ENCODE results near the gene TLE4.

TLE4 gene

GRCh38 chr9:79592726-79593493 is 21.1 kb downstream of the TLE4 start:
- H3K4me2 ChIP-seq (ENCODE audit: low read length, poor library complexity, severe bottlenecking) = no peak overlapping the region
- no peak overlapping the region for H2AFZ ChIP-seq (ENCODE audit: low read depth, low read length)
- no peaks in the 10 kb centered on the region for H3K27me3 ChIP-seq (ENCODE audit: control insufficient read depth in 1 of 2, insufficient read depth in 1 of 2, low read length in 2 of 2)
- H3K18ac ChIP-seq (ENCODE audit: low read depth in 1 of 2, low read length in 2 of 2) = no peak overlapping the region
- H2BK15ac ChIP-seq (ENCODE audit: low read depth, poor library complexity, severe bottlenecking) = no peak overlapping the region
- H3K9ac ChIP-seq (ENCODE audit: low read length) = no peak overlapping the region
- no peaks in the 10 kb centered on the region for H3K4me1 ChIP-seq (ENCODE audit: control insufficient read depth, insufficient read depth, low read depth, low read length)
- no peak overlapping the region for H3K23ac ChIP-seq (ENCODE audit: low read length in 2 of 2)
- H4K8ac ChIP-seq (ENCODE audit: low read length) = no peak overlapping the region
- H2AK5ac ChIP-seq (ENCODE audit: low read length, severe bottlenecking) = no peak overlapping the region
- H3K79me1 ChIP-seq (replicated peaks; ENCODE audit: low read length, poor library complexity, severe bottlenecking) = peaks cover 27% of the 10 kb centered on the region
- 96% methylated on average over 2 of the region's 4 CpGs for WGBS
- no peak overlapping the region for H3K4me3 ChIP-seq (ENCODE audit: insufficient read depth in 1 of 2, low read depth in 1 of 2, low read length in 2 of 2)
- H2BK5ac ChIP-seq (ENCODE audit: low read depth, low read length, poor library complexity, severe bottlenecking) = no peak overlapping the region
- DNase-seq = no peak
- H3K27ac ChIP-seq (ENCODE audit: low read length, poor library complexity, severe bottlenecking) = no peak overlapping the region
- no peaks in the 10 kb centered on the region for H3K9me3 ChIP-seq (ENCODE audit: control insufficient read depth, low read length)
- peaks cover 0 to 4% of the 10 kb centered on the region in 2 experiments for H3K36me3 ChIP-seq (ENCODE audit: control insufficient read depth in 1 of 2, insufficient read depth in 2 of 2, low read depth in 1 of 2, low read length in 2 of 2)
- H3K4ac ChIP-seq (ENCODE audit: low read depth in 1 of 2, low read length in 2 of 2) = no peak overlapping the region
- H2BK12ac ChIP-seq (ENCODE audit: low read length in 2 of 2) = no peak overlapping the region
- H2BK120ac ChIP-seq (ENCODE audit: low read depth, low read length) = no peak overlapping the region
- no peak overlapping the region for H4K91ac ChIP-seq (ENCODE audit: low read length)
- H3K14ac ChIP-seq (ENCODE audit: low read length in 2 of 2) = no peak overlapping the region

- no peak overlapping the region for H2AK5ac ChIP-seq (ENCODE audit: low read length, severe bottlenecking)
- no peak overlapping the region for H4K8ac ChIP-seq (ENCODE audit: low read length)
- no peak overlapping the region for H2BK12ac ChIP-seq (ENCODE audit: low read length in 2 of 2)
- H2AFZ ChIP-seq (ENCODE audit: low read depth, low read length) = no peak overlapping the region
- 50% methylated on average over 1 of the region's 4 CpGs for WGBS
- H3K27me3 ChIP-seq (ENCODE audit: control insufficient read depth in 1 of 2, insufficient read depth in 1 of 2, low read length in 2 of 2) = no peaks in the 10 kb centered on the region
- no peak overlapping the region for H3K4me3 ChIP-seq (ENCODE audit: insufficient read depth in 1 of 2, low read depth in 1 of 2, low read length in 2 of 2)
- H3K4me1 ChIP-seq (ENCODE audit: control insufficient read depth, insufficient read depth, low read depth, low read length) = no peaks in the 10 kb centered on the region
- no peak overlapping the region for H4K91ac ChIP-seq (ENCODE audit: low read length)
- no peak overlapping the region for H2BK120ac ChIP-seq (ENCODE audit: low read depth, low read length)
- H2BK5ac ChIP-seq (ENCODE audit: low read depth, low read length, poor library complexity, severe bottlenecking) = no peak overlapping the region
- no peak overlapping the region for H3K9ac ChIP-seq (ENCODE audit: low read length)
- H3K18ac ChIP-seq (ENCODE audit: low read depth in 1 of 2, low read length in 2 of 2) = no peak overlapping the region
- H3K9me3 ChIP-seq (ENCODE audit: control insufficient read depth, low read length) = peaks cover 15% of the 10 kb centered on the region
- H3K79me1 ChIP-seq (replicated peaks; ENCODE audit: low read length, poor library complexity, severe bottlenecking) = peaks cover 22% of the 10 kb centered on the region
- H2BK15ac ChIP-seq (ENCODE audit: low read depth, poor library complexity, severe bottlenecking) = no peak overlapping the region
- peaks cover 0 to 3% of the 10 kb centered on the region in 2 experiments for H3K36me3 ChIP-seq (ENCODE audit: control insufficient read depth in 1 of 2, insufficient read depth in 2 of 2, low read depth in 1 of 2, low read length in 2 of 2)
- no peak overlapping the region for H3K23ac ChIP-seq (ENCODE audit: low read length in 2 of 2)
- no peak overlapping the region for H3K14ac ChIP-seq (ENCODE audit: low read length in 2 of 2)
- H3K4ac ChIP-seq (ENCODE audit: low read depth in 1 of 2, low read length in 2 of 2) = no peak overlapping the region
- no peak for DNase-seq
- H3K27ac ChIP-seq (ENCODE audit: low read length, poor library complexity, severe bottlenecking) = no peak overlapping the region
- H3K4me2 ChIP-seq (ENCODE audit: low read length, poor library complexity, severe bottlenecking) = no peak overlapping the region
Observed at GRCh38 chr9:79598562-79599345, 27.0 kb downstream of the TLE4 start.

GRCh38 chr9:79600466-79600865 is 28.7 kb downstream of the TLE4 start:
- Histone ChIP-seq H2BK5ac (ENCODE audit: low read depth, low read length, poor library complexity, severe bottlenecking) (no peak overlapping the region), H2AFZ (ENCODE audit: low read depth, low read length) (no peak overlapping the region), H3K18ac (ENCODE audit: low read depth in 1 of 2, low read length in 2 of 2) (no peak overlapping the region), H3K27ac (ENCODE audit: low read length, poor library complexity, severe bottlenecking) (no peak overlapping the region), H3K79me1 (replicated peaks; ENCODE audit: low read length, poor library complexity, severe bottlenecking) (peaks cover 21% of the 10 kb centered on the region), H2BK15ac (ENCODE audit: low read depth, poor library complexity, severe bottlenecking) (no peak overlapping the region), H3K27me3 (ENCODE audit: control insufficient read depth in 1 of 2, insufficient read depth in 1 of 2, low read length in 2 of 2) (no peaks in the 10 kb centered on the region), H3K4me1 (ENCODE audit: control insufficient read depth, insufficient read depth, low read depth, low read length) (no peaks in the 10 kb centered on the region), H2BK12ac (ENCODE audit: low read length in 2 of 2) (no peak overlapping the region), H3K23ac (ENCODE audit: low read length in 2 of 2) (no peak overlapping the region), H3K14ac (ENCODE audit: low read length in 2 of 2) (no peak overlapping the region), H2BK120ac (ENCODE audit: low read depth, low read length) (no peak overlapping the region), H3K4me2 (ENCODE audit: low read length, poor library complexity, severe bottlenecking) (no peak overlapping the region), H2AK5ac (ENCODE audit: low read length, severe bottlenecking) (no peak overlapping the region), H3K4ac (ENCODE audit: low read depth in 1 of 2, low read length in 2 of 2) (no peak overlapping the region), H3K9ac (ENCODE audit: low read length) (no peak overlapping the region), H3K9me3 (ENCODE audit: control insufficient read depth, low read length) (peaks cover 15% of the 10 kb centered on the region), H4K91ac (ENCODE audit: low read length) (no peak overlapping the region), H3K36me3 (ENCODE audit: control insufficient read depth in 1 of 2, insufficient read depth in 2 of 2, low read depth in 1 of 2, low read length in 2 of 2) (peaks cover 0 to 3% of the 10 kb centered on the region in 2 experiments), H4K8ac (ENCODE audit: low read length) (no peak overlapping the region), H3K4me3 (ENCODE audit: insufficient read depth in 1 of 2, low read depth in 1 of 2, low read length in 2 of 2) (no peak overlapping the region)
- DNase-seq = no peak
- 93% methylated on average over 5 of the region's 5 CpGs for WGBS

- Histone ChIP-seq H2AFZ (ENCODE audit: low read depth, low read length) (no peak overlapping the region), H3K4me3 (ENCODE audit: insufficient read depth in 1 of 2, low read depth in 1 of 2, low read length in 2 of 2) (no peak overlapping the region), H3K23ac (ENCODE audit: low read length in 2 of 2) (no peak overlapping the region), H2BK5ac (ENCODE audit: low read depth, low read length, poor library complexity, severe bottlenecking) (no peak overlapping the region), H2BK120ac (ENCODE audit: low read depth, low read length) (no peak overlapping the region), H3K79me1 (replicated peaks; ENCODE audit: low read length, poor library complexity, severe bottlenecking) (peaks cover 14% of the 10 kb centered on the region), H4K91ac (ENCODE audit: low read length) (no peak overlapping the region), H3K9me3 (ENCODE audit: control insufficient read depth, low read length) (peaks cover 15% of the 10 kb centered on the region), H2BK15ac (ENCODE audit: low read depth, poor library complexity, severe bottlenecking) (no peak overlapping the region), H3K14ac (ENCODE audit: low read length in 2 of 2) (no peak overlapping the region), H3K4me1 (ENCODE audit: control insufficient read depth, insufficient read depth, low read depth, low read length) (no peaks in the 10 kb centered on the region), H3K36me3 (ENCODE audit: control insufficient read depth in 1 of 2, insufficient read depth in 2 of 2, low read depth in 1 of 2, low read length in 2 of 2) (peaks cover 0 to 3% of the 10 kb centered on the region in 2 experiments), H2BK12ac (ENCODE audit: low read length in 2 of 2) (no peak overlapping the region), H2AK5ac (ENCODE audit: low read length, severe bottlenecking) (no peak overlapping the region), H4K8ac (ENCODE audit: low read length) (no peak overlapping the region), H3K27ac (ENCODE audit: low read length, poor library complexity, severe bottlenecking) (no peak overlapping the region), H3K18ac (ENCODE audit: low read depth in 1 of 2, low read length in 2 of 2) (no peak overlapping the region), H3K27me3 (ENCODE audit: control insufficient read depth in 1 of 2, insufficient read depth in 1 of 2, low read length in 2 of 2) (no peaks in the 10 kb centered on the region), H3K9ac (ENCODE audit: low read length) (no peak overlapping the region), H3K4ac (ENCODE audit: low read depth in 1 of 2, low read length in 2 of 2) (no peak overlapping the region), H3K4me2 (ENCODE audit: low read length, poor library complexity, severe bottlenecking) (no peak overlapping the region)
- 76% methylated on average over 3 of the region's 3 CpGs for WGBS
- no peak for DNase-seq
Observed at GRCh38 chr9:79603222-79603920, 31.6 kb downstream of the TLE4 start.
